Activated gamma-delta T cell treated with Interleukin-2 at 50 U/mL for 16 hours (primary cell): ENCODE data around the gene DRD4.

Source experiments
- DNase-seq: peaks from one replicate; pipeline ENCODE4 v3.0.0-alpha.2; 2020

Gene DRD4

DNA sequence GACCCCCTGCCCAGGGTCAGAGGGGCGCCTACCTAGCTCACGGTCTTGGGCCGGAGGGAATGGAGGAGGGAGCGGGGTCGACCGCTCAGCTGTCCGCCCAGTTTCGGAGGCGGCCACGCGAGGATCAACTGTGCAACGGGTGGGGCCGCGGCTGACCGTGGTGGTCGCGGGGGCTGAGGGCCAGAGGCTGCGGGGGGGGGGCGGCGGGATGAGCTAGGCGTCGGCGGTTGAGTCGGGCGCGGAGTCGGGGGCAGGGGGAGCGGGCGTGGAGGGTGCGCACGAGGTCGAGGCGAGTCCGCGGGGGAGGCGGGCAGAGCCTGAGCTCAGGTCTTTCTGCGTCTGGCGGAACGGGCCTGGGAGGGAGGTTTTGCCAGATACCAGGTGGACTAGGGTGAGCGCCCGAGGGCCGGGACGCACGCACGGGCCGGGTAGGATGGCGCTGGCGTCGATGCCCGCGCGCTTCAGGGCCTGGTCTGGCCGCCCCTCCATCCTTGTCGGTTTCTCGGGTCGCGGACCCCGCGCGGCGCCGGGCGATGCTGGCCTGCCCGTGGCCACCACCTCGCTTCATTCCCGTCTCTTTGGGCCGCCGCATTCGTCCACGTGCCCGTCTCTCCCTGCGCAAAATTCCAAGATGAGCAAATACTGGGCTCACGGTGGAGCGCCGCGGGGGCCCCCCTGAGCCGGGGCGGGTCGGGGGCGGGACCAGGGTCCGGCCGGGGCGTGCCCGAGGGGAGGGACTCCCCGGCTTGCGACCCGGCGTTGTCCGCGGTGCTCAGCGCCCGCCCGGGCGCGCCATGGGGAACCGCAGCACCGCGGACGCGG is at the start of gene DRD4:
Gene DRD4, plus strand, starts transcription at position 759 of the 822 bp plus-strand sequence. Its CDS starts 36 bp downstream, at position 795.
- no peak for DNase-seq

DNA sequence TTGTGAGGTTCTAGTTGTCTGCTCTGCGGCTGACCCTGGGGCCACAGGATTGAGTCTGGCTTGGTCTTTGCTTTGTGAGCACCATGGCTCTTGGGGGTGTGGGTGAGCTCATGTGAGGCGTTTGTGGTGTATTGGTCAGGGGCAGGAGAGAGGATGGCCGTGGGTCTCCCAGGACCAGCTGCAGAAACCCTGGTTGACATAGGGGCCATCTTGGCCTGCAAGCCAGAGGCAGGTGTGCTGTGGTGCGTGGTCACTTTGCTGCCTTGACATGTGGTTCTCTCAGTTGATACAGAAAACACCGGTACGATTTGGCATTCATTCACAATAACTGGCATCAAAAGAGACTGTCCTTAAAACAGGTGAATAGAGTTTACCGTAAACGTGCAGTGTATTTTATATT is 49.5 kb upstream of the DRD4 start:
- no peak for DNase-seq

DNA sequence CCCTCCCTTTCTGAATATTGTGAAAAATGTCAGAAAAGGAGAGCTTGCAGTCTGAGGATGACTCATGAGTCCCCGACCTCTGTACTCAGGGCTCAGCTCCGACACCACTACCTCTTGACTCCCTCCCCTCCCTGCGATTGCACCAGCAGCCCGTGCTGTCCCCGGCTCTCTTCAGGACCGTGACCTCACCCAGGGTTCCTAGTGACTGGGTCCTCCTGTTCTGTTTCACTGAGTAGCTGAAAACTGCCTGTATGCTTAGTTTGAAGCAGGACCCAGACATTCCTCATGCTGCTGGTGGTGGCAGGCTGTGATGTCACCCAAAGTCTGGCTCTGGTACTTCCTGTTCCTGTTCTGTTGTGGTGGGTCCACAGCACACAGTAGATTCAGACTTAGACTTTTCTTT is 49.1 kb upstream of the DRD4 start:
- peak; percentile 60 for DNase-seq

DNA sequence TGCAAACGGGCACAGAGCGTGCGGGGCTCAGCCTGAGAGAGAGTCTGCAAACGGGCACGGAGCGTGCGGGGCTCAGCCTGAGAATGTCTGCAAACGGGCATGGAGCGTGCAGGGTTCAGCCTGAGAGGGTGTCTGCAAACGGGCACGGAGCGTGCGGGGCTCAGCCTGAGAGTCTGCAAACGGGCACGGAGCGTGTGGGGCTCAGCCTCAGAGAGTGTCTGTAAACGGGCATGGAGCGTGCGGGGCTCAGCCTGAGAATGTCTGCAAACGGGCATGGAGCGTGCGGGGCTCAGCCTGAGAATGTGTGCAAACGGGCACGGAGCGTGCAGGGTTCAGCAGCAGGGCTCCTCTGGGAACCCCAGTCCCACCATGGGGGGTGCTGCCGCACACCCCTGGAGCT is 47.3 kb upstream of the DRD4 start:
- DNase-seq: no peak

DNA sequence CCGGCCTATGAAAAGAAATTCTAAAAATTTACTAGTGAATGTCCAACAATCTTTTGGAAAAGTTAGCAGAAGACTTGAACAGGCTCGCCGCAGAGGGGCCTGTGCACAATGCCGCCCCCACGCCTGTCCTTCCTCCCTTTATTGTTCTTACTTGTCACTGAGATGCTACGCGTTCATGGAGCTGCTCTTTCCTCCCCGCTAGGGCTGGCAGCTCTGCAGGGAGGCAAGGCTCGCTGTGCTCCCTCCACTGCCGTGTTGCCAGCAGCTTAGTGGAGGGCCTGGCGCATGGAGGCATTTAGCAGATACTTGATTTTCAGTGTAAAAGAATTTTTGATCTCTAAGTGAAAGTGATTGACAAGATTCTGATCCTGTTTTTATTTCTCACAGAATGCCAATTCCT is 46.1 kb upstream of the DRD4 start:
- no peak for DNase-seq

DNA sequence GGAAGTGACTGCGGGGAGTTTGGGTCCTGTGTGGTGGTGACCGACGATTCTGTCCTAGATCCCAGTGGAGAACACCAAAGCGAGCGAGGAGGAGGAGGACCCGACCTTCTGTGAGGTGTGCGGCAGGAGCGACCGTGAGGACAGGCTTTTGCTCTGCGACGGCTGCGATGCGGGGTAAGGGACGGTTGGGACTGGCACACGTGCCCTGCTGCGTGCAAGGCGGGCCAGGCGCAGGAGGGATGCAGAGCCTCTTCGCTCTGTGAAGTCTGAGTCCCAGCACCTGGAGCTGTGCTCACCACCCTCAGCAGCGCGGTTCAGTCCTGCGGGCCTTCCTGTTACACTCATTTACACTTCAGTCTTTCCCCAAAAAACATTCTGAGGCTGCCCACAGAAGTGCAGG is 44.6 kb upstream of the DRD4 start:
- no peak for DNase-seq

DNA sequence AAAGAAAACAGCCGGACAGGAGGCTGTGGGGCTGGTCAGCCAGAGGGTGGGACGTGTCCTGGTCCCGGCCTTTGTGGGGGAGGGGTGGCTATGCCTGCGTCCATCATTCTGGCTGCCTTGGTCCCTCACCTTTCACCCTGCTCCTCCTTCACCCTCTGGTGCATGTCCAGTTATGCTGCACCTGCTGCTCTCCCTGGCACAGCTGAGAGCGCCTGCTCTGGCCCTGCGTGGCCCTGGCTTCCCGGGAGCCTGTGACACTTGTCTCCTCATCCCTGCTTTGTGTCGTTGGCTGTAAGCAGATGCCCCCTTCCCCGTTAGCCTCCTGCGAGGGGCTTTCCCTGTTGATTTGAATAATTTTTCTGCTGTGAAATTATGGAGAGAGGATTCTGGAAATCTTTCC is 44.2 kb upstream of the DRD4 start:
- DNase-seq: no peak

DNA sequence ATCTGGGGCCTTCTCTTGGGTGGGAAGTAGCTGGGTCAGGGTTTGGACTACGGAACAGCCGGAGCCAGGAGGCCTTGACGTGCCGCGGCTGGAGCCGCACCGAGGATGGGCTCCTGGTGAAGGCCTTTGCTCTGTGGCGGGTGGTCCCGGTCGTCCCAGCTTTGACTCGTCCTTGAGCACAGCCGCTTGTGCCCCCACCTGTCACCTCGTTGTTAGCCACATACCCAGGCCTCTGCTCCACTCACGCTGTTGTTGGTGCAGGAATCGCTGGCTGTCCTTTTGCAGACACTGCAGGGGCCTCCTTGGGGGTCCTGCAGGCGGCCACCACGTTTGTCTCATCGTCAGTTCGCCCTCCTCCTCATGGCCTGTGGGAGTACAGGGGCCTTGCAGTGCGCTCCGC is 43.7 kb upstream of the DRD4 start:
- DNase-seq: no peak

DNA sequence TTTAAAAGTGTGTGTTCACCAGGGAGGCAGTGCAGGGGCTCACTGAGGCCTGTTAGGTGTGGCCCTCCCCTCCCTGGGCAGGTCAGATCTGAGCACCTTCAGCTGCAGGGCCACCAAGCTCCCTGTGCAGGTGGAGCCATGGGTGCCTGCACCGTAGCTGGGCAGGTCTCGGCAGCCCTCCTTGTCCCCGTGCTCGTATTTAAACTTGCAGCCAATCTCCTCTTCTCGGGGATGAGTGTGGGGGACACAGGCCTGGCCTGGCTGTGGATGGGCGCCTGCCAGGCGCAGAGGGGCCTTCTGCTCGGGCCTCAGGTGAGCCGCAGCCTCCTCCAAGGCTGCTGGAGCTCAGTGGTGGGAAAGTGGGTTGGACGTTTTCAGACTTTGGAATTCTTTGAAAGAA is 41.7 kb upstream of the DRD4 start:
- DNase-seq: no peak

DNA sequence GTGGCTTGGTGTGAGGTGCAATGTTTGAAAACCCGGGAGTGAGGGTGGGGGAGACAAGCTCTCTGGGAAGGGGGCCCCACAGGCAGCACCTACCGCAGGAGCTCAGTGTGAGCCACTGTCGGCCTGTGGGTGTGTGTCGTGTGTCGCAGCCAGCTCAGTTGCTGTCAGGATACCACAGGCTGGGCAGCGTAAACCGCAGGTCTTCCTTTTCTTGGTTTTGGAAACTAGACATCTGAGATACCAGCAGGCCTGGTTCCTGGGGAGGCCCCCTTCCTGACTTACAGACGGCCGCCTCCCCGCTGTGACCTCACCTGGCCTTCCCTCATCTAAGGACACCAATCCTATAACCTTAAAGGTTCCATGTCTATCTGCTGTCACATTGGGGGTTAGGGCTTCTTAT is 40.7 kb upstream of the DRD4 start:
- no peak for DNase-seq

DNA sequence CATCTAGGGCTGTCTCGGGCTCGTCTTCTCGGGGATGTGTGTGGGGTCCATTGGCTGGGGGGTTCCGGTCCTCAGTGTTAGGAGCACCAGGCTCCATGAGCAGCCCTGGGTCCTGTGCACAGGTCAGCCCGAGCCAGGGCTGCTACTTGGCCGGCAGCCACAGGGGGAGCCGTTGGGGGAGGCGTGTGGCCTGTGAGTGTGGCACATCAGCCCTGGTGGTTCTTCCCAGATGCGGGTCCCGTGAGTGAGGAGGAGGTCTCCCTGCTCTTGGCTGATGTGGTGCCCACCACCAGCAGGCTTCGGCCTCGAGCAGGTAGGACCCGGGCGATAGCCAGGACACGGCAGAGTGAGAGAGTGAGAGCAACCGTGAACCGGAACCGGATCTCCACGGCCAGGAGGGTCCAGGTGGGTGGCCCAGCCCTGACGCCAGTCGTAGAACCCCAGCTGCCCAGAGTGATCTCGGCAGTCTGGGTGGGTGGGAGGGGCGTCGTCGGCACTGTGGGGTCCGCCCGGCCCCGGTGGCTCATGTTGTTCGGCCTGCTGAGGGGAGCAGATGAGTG is 39.8 kb upstream of the DRD4 start:
- DNase-seq: no peak

DNA sequence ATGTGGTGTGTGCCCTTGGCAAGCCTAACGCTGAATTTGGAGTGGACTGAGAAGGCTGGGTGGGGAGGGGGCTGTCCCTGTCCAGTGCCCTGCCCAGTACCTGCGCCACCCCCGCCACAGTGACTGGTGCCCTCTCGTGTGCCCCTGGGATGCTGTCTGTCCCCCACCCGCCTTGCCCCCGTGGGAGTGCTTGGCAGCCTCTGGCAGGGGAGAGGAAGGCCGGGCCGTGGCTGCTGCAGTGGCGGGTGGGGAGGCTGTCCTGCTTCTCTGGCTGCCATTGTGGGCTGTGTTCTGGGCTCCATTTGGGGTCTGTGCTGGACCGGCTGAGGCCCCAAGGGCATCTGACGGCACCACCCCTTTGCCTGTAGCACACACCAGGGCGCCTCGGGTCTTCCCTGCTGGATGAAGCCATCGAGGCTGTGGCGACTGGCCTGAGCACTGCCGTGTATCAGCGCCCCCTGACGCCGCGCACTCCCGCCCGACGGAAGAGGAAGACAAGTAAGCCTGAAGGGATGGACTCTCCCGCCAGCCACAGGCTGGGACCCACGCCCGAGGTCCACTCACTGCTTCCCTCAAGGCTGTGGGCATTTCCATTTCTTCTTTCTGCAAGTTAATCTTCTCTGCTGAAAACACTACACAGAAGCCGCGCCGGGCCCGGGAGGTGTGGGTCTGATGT is 38.9 kb upstream of the DRD4 start:
- DNase-seq: no peak

DNA sequence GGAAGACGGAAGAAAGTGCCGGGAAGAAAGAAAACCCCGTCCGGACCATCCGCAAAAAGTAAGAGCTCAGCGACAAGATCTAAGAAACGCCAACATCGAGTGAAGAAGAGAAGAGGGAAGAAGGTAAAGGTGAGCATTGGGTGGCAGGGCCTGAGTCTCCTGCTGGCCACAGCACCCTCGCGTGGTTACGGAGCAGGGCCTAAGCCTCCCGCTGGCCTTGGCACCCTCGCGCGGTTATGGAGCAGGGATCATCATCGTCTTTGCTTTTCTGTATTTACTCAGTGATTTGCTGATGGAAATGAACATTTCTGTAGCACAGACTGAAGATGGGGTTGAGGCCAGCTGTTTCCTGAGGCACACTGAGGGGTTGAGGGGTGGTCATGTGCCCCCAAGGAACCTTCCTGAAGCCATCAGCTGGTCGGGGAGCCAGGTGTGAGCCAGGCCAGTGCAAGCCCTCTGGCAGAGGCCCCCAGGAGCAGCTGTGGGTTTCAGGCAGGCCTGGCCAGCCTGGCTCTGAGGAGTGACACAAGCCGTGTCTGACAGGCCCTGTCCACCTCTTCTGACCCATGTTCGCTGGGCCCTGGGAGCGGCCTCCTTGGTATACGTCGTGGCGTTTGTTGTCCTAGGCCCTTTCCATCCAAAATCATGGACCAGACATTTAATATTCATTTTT is 35.4 kb upstream of the DRD4 start:
- DNase-seq: no peak

DNA sequence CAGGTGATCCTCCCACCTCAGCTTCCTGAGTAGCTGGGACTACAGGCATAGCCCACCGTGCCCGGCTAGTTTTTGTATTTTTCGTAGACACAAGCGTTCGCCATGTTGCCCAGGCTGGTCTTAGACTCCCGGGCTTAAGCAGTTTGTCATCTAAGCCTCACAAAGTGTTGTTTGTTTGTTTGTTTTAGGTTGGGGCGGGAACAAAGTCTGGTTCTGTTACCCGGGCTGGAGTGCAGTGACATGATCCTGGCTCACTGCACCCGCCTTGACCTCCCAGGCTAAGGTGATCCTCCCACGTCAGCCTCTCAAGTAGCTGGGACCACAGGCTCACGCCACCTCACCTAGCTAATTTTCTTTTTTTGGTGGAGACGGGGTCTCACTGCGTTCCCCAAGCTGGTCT is 33.9 kb upstream of the DRD4 start:
- no peak for DNase-seq

DNA sequence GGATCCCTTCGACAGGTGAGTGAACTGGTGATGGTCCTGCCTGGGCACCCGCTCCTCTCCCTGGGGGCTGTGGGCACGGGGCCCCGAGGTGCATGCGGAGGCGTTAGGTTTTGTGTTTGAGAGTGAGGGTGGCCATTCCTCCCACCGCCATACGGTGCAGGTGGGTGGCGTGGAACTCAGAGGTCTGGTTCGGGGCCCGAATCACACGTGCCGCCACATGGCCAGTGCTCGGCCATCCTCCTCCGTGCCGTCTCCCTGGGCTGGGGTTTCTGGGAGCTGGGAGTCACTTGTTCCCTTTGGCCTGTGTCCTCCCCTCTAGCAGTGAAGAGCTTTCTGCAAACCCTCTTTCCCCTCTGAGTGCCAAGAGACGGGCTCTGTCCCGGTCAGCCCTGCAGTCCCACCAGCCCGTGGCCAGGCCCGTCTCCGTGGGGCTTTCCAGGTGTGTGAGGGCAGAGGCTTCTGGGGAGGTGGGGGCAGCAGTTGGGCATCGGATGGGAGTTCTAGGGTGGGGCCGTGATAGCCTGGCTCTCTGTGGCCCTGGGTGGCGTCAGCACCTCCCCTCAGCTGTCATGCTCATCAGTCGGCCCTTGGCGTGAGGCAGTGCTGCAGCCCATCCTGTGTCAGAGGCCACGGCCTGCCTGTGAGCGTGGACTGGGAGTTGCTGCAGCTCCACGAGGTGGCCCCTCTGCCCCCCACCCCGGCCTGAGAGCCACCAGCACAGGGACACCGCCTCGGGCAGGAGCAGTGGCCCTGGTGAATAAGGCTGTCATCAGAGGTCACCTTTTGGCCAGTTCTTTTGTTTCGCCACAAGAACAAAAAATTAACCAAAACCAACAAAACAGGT is 31.6 kb upstream of the DRD4 start:
- DNase-seq: no peak

DNA sequence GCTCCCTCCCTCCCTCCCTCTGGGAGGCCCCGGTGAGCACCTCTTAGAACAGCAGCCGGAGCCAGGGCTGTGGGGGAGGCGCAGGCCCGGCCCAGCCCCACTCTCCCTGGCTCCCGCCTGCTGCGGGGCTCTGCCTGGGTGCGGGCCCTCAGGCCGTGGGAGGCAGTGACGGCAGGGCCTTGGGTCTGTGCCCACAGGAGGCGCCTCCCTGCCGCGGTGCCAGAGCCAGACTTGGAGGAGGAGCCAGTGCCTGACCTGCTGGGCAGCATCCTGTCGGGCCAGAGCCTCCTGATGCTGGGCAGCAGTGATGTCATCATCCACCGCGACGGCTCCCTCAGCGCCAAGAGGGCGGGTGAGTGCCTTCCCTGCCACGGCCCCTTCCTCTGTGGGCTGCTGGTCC is 30.8 kb upstream of the DRD4 start:
- DNase-seq: no peak

DNA sequence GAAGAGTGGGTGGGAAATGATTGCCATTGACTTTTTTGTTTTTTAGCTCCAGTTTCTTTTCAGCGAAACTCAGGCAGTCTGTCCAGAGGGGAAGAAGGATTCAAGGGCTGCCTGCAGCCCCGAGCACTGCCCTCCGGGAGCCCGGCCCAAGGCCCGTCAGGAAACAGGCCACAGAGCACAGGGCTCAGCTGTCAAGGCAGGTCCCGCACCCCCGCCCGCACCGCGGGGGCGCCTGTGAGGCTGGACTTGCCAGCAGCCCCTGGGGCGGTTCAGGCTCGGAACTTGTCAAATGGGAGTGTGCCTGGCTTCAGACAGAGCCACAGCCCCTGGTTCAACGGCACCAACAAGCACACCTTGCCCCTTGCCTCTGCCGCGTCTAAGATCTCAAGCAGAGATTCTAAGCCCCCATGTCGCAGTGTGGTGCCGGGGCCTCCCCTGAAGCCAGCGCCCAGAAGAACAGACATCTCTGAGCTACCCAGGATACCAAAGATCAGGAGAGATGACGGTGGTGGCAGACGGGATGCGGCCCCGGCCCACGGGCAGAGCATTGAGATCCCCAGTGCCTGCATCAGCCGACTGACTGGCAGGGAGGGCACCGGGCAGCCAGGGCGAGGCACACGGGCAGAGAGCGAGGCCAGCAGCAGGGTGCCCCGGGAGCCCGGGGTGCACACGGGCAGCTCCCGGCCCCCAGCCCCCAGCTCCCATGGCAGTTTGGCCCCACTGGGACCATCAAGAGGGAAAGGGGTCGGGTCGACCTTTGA is 29.9 kb upstream of the DRD4 start:
- DNase-seq: no peak

DNA sequence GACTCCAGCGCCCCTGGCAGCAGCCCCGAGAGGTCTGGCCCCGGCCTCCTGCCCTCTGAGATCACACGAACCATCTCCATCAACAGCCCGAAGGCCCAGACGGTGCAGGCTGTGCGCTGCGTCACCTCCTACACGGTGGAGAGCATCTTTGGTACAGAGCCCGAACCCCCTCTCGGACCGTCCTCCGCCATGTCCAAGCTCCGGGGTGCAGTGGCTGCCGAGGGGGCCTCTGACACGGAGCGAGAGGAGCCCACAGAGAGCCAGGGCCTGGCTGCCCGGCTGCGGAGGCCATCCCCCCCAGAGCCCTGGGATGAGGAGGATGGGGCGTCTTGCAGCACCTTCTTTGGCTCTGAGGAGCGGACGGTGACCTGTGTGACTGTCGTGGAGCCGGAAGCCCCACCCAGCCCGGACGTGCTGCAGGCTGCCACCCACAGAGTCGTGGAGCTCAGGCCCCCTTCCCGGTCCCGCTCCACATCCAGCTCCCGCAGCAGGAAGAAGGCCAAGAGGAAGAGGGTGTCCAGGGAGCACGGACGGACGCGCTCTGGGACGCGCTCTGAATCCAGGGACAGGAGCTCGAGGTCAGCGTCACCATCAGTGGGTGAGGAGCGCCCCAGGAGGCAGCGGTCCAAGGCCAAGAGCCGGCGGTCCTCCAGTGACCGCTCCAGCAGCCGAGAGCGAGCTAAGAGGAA is 29.0 kb upstream of the DRD4 start:
- DNase-seq: no peak

DNA sequence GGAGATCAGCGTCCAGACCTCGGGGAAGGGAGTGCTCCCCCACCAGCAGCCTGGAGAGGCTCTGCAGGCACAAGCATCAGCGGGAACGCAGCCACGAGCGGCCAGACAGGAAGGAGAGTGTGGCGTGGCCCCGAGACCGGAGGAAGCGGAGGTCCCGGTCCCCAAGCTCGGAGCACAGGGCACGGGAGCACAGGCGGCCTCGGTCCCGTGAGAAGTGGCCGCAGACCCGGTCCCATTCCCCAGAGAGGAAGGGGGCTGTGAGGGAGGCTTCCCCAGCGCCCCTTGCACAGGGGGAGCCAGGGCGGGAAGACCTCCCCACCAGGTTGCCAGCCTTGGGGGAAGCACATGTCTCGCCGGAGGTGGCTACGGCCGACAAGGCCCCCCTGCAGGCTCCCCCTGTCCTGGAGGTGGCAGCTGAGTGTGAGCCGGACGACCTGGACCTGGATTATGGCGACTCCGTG is 28.2 kb upstream of the DRD4 start:
- no peak for DNase-seq

DNA sequence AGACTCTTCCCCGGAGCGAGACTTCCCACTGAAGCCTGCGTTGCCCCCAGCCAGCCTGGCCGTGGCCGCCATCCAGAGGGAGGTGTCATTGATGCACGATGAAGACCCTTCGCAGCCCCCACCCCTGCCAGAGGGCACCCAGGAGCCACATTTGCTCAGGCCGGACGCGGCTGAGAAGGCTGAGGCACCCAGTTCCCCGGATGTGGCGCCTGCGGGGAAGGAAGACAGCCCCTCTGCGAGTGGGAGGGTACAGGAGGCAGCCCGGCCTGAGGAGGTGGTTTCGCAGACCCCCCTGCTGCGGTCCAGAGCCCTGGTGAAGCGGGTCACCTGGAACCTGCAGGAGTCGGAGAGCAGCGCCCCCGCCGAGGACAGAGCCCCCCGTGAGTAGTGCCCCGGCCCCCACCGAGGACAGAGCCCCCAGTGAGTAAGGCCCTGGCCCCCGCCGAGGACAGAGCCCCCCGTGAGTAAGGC is 27.7 kb upstream of the DRD4 start:
- DNase-seq: no peak

DNA sequence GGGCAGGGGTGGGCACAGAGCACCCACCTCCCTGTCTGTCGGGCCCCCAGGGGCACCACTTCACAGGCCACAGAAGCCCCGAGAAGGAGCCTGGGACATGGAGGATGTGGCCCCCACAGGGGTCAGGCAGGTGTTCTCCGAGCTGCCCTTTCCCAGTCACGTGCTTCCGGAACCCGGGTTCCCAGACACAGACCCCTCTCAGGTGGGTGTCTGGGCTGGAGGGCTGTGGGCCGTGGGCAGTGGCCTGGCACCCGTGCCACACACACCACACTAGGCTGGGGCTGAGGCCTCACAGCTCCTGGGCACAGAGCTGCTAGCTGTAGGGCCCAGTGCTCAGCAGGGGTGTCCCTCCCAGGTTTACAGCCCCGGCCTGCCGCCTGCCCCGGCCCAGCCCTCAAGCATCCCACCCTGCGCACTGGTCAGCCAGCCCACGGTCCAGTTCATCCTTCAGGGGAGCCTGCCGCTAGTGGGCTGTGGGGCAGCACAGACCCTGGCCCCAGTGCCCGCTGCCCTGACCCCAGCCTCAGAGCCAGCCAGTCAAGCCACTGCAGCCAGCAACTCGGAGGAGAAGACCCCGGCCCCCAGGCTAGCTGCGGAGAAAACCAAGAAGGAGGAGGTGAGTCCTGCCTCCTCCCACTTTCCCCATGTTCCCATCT is 26.8 kb upstream of the DRD4 start:
- no peak for DNase-seq
